Hematopoietic multipotent progenitor cell treated with erythropoietin and hydrocortisone succinate and interleukin-3 and kit ligand, for 17 days (in vitro differentiated cells): Measurements from ENCODE around the gene TRPV4.
A peak's percentile ranks its signal among the peaks of the same experiment; 100 is the strongest.

Experiments used
- DNase-seq: peaks from one replicate; pipeline ENCODE4 v3.0.0-alpha.2; 2015; ENCODE audit warnings: low spot score

The TRPV4 gene

DNA sequence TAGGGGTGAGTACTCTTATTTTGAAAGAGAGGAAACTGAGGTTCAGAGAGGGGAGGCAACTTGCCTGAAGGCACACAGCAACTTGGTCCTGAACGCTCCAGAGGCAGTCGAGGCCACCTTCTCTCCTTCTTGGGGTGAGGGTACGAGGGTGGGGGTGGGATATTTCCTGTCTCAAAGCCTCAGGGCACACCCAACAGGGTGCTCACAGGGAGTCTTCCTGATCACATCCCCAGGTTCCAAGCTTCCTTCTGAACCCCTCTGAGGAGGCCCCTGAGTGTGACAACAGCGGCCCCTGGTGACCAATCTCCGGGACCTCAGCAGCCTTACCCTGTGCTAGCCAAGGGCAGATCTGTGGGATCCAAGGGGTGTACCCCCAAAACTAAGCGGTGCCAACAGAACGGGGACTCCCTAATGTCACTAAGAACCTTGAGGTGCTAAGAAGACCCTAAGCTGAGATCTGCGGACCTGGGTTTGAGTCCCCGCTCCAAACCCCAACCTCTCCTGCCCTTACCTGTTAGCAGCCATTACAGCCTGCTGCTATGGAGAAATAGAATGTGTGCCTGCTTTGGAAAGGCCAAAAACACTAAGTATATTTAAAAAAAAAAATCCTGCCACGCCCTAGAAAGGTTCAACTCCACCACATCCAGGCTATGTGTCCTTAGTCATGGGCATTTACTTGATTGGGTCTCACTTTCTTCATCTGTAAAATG is 57.9 kb downstream of the TRPV4 start:
- DNase-seq = peak; percentile 59

DNA sequence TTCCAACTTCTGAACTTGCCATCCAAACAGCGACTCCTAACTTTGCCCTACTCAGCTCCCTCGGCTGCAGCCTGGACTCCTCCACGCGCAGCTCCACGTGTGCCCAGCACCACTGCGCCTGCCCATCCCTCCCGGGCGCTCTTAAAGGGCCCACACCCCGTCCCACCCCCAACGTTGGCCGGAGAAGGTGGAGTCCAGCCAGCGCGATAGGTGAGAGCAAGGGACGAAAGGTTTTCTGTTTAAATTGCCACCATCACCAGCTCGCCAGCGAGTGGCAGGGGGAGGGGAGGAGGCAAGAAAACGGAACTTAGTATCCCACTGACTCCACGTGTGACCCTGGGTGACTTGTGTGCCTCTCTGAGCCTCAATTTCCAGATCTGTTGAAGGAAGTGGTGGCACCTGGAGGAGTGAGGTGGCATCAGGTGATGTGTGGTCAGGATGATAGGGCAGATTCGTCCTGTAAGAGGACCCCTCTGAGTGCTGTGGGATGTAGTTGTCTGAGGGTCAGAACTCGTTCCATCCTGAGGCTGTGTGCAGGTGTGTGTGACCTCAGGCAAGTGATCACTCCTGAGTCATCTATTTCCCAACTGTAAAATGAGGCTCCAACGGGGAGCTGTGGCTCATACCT is 59.7 kb downstream of the TRPV4 start:
- no peak for DNase-seq

GRCh38 chr12:109772622-109773321 is 60.4 kb downstream of the TRPV4 start:
- DNase-seq = no peak

DNA sequence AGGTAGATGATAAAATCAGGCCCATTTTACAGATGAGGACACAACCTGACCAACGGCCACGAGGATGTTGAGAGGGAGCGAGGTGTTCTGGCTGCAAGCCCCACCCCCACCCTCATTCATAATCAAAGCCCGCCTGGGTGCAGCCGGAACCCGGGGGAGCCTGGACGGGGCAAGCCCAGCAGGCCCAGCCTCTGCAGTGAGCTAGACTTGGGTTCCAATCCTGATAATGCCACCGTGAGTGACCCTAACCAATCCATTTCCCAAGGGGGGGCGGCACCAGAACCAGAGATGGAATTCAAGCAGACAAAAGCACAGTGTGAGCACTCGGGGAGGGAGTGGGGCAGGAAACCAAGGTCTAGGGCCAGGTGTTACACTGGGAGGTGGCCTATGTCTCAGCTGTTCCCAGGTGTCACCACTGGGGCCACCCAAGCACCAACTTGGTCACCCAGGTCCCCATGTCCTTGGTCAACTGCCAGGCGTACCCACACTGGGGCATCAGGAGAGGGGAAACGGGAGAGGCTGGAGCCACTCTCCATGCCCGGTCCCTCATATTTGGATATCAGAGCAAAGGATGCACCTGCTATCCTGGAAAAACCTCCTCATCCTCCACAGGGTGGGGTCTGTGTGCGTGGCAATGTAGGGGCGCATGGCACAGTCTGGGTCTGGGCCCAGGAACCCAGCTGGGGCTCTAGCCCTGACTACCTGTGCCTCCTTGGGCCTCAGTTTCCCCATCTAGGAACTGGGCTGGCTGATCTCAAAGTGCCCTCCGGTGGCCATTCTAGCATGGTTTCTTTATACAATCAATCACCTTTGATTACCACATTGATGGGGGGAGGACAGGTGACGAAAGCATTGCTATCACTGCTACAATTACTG is 61.2 kb downstream of the TRPV4 start:
- DNase-seq = no peak

GRCh38 chr12:109770861-109771670 is 62.1 kb downstream of the TRPV4 start:
- no peak for DNase-seq

DNA sequence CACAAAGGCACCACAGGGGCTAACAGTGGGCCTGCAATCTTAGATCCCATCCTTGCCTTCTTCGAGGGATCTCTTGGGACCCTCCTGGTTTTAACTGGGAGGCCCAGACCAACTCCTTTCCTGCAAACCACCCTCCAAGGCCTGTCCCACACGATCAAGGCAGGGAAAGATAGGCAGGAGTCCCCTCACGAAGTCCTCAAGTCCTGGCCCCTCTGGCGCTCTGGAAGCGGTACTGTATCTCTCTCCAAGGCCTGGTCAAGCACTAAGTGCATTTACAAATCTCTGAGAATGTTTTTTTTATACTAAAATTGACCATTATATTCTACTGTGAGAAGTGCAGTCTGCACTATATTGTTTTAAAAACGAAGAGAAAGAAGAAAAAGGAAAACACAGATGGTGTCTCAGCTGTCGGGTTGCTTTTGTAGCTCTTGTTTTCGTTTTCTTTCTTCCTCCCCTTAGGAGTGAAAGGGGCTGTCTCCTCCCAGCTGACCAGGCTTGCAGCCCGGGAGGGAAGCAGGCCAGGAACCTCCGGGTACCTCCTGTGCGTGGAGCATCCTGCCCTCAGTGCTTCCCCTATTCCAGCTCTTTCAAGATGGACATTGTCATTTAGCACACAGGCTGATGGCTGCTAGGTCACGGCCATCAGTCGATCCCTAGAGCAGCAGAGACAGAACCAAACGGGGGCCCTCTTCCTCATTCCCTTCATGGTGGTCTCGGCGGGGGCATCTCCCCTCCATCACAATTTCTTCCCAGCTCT is 62.9 kb downstream of the TRPV4 start:
- DNase-seq = no peak

DNA sequence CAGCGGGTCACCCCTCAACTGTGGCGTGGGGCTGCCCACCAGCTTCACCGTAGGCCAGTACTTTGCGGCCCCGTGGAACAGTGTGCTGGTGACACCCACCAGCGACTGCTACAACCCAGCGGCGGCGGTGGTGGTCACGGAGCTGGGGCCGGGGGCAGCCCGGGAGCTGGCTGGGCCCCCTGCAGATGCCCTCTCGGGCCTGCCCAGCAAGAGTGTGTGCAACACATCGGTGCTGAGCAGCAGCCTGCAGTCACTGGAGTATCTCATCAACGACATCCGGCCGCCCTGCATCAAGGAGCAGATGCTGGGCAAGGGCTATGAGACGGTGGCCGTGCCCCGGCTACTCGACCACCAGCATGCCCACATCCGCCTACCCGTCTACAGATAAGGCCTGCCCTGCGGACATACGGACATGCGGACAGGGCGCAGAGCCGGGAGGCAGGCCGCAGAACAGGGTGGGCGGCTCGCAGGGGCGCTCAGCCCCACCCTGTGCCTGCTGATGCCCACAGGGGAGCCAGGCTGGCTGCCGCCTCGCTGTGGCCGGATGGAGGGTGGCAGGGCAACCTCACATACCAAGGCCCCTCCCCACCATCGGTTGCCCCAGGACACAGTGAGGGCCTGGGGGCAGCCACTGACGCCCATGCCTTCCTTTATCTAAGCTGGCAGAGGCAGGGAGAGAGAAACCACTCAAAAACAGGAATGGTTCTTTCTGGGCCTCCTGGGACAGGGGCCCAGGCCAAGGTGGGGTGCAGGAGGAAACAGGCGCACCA is 64.1 kb downstream of the TRPV4 start:
- no peak for DNase-seq

DNA sequence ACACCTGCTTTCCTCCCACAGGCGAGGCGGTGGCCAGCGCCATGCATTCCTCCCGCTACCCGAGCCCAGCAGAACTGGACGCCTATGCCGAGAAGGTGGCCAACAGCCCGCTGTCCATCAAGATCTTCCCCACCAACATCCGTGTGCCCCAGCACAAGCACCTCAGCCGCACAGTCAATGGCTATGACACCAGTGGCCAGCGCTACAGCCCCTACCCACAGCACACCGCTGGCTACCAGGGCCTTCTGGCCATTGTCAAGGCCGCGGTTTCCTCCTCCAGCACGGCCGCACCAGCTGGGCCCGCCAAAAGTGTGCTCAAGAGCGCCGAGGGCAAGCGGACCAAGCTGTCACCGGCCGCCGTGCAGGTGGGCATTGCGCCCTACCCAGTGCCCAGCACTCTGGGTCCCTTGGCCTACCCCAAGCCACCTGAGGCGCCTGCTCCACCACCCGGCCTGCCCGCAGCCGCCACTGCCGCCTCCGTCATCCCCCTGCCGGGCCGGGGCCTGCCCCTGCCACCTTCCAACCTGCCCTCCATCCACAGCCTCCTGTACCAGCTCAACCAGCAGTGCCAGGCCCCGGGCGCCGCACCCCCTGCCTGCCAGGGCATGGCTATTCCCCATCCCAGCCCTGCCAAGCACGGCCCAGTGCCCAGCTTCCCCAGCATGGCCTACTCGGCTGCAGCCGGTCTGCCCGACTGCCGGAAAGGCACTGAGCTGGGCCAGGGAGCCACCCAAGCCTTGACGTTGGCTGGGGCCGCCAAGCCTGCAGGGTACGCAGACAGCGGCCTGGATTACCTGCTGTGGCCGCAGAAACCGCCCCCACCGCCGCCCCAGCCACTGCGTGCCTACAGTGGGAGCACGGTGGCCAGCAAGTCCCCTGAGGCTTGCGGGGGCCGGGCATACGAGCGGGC is 65.0 kb downstream of the TRPV4 start:
- DNase-seq = no peak

- DNase-seq = no peak
Observed at GRCh38 chr12:109767456-109767855, 65.7 kb downstream of the TRPV4 start.

DNA sequence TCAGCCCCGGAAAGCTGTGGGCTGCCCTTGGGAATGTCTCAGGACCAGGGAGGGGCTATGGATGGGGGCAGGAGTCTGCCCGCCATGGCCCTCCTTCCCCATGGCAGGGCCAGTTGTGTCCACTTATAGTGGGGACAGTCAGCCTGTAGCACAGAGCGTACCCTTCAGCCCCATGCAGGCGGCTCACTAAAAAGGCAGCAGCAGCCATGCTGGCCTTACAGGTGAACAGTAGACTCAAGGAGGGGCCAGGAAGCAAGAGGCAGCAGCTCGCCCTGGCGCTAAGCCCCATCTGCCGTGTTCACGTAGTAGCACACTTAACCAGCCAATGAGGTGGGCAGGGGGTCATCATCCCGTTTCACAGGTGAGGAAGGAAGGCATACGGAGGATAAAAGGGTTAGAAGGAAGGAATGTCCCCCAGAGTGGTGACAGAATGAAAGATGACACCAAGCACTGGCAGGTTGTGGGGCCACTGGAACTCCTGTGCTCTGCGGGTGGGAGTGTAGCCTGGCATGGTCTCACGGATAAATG is 66.9 kb downstream of the TRPV4 start:
- DNase-seq = no peak

DNA sequence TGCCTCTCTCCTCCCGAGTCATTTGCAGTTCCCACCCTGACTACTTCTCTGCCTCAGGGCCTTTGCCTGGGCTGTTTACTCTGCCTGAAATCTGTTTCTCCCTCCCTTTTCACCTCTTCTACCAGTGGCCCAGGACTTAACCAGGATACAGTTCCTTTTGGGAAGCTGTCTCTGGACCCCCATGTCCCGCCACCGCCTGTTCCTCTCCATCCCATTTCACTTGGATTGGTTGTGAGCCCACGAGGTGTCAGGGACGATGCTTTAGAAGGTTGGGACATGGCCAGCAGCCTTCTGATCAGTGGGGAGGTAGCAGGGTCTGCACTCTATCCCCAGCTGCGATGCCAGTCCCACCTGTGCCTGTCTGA is 67.8 kb downstream of the TRPV4 start:
- DNase-seq = no peak

GRCh38 chr12:109764776-109765445 is 68.3 kb downstream of the TRPV4 start:
- DNase-seq = no peak

DNA sequence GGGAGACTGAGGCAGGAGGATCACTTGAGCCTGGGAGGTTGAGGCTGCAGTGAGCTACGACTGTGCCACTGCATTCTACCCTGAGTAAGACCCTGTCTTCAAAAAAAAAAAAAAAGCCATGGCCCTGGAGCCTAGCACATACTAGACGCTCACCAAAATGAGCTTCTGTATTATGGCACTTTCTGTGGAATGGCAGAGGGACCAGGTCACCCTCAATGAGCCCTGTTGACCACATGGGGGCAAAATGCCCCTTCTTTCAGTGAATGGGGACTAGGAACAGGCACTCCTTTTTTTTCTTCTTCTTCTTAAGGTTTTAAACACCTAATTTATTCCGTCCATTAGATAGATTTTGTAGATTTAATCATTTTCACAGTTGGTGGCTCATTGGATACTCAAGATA is 69.1 kb downstream of the TRPV4 start:
- no peak for DNase-seq

- DNase-seq = no peak
Observed at GRCh38 chr12:109763201-109763841, 69.9 kb downstream of the TRPV4 start.

- DNase-seq = no peak
Observed at GRCh38 chr12:109762673-109763191, 70.5 kb downstream of the TRPV4 start.

DNA sequence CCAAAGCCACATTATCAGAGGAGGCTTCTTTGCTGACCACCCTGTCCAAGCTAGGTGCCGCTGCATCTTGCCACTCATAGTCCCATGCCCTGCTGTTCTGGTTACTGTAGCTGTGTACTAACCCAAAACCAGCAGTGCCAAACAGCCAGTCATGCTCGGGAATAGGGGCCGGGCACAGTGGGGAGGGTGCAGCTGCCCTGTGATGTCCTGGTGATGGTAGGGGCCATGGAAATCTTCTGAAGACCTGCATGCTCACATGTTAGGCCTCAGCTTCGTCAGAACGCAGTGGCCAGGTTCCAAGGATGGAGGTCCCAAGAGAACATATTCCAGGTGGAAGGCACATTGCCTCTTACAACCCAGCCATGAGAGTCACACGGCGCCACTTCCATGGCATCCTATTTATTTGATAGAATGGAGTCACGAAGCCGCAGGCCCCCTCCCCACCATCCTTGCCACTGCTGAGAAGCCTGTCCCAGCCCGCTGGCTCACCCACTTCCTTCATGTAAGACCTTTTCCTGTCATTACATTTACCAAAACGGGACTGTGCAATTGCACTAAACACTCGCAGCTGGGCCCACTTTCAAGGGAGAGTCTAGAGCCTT is 71.0 kb downstream of the TRPV4 start:
- no peak for DNase-seq
